HL-60 (cell line): ENCODE measurements around the gene MACROD2.

ENCODE experiments used
- CTCF ChIP-seq: IDR thresholded peaks from one replicate; pipeline ENCODE4 v1.5.1; 2011; ENCODE audit warnings: low read length, control low read depth, inconsistent platforms; ENCODE audit not compliant: insufficient read depth
- POLR2AphosphoS5 ChIP-seq: IDR thresholded peaks from 2 replicates; pipeline ENCODE4 v1.6.1; 2012; ENCODE audit warnings: low read depth

DNA sequence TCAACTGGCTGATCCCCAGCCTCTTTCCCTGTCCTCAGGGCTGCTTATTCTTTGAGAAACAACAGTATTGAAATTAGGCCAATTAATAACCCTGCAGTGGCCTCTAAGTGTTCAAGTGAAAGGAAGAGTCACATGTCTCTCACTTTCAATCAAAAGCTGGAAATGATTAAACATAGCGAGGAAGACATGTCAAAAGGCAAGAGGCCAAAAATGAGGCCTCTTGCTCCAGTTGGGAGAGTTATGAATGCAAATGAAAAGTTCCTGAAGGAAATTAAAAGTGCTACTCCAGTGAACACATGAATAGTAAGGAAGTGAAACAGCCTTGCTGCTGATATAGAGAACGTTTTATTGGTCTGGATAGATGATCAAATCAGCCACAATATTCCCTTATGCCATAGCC lies 131.5 kb downstream of the MACROD2 start:
- TF ChIP-seq CTCF (no peak), POLR2AphosphoS5 (no peak)
